ENCODE measurements around the gene ENOX1.

- TF ChIP-seq CTCF (IDR thresholded peaks at IDR 0.05) = no peak
- TF ChIP-seq POLR2A (IDR thresholded peaks at IDR 0.05) = no peak
These were observed 217.1 kb downstream of the ENOX1 start for GRCh38 chr13:43569658-43570057.
